ENCODE results near the gene GPC2.

DNA sequence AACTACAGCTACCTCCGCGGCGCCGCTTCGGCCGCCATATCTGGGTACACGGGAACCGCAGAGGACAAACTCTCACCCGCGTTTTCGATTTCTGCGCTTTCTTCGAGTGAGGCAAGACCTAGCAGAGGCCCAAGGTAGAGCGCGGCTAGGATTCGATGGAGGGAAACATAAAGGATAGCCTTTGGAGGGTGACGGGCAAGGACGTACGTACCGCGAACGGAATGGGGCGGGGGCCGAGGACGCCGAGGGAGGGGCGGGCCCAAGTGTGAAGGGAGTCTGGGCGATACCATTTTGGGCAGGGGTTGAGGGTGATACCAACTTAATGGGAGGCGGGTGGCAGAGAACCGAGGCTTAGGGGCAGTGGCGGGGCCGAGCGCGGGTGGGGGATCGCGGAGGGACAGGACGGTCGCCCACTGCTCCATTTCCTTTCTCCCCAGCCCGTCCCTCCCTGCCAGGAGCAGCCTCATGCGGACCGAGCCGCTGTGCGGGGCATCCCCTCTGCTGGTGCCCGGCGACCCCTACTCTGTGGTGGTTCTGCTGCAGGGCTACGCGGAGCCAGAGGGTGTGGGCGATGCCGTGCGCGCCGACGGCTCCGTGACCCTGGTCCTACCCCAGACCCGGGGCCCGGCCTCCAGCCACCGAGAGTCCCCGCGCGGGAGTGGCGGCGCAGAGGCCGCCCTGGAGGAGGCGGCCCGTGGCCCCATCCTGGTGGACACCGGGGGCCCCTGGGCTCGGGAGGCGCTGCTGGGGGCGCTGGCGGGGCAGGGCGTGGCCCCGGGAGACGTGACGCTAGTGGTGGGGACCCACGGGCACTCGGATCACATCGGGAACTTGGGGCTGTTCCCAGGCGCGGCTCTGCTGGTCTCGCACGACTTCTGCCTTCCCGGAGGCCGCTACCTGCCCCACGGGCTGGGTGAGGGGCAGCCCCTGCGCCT is 50.0 kb downstream of the GPC2 start, which contains the start of gene MBLAC1:
- TF ChIP-seq GATA2 (IDR thresholded peaks at IDR 0.05; ENCODE audit: low read depth, low read length) (no peak), GATA3 (IDR thresholded peaks at IDR 0.05; ENCODE audit: low read depth, low read length) (no peak)
